ENCODE measurements around the gene TMEM132C.

Gene TMEM132C

GRCh38 chr12:128649902-128650301, 382.9 kb downstream of the TMEM132C start:
- TF ChIP-seq POLR2AphosphoS5 (IDR thresholded peaks at IDR 0.05; ENCODE audit: low read depth) (no peak), SPI1 (IDR thresholded peaks at IDR 0.05; ENCODE audit: borderline replicate concordance, low read depth) (no peak), CTCF (IDR thresholded peaks at IDR 0.05; ENCODE audit: insufficient read depth, low read length) (no peak), REST (IDR thresholded peaks at IDR 0.05; ENCODE audit: insufficient replicate concordance, low read depth) (no peak), GABPA (IDR thresholded peaks at IDR 0.05; ENCODE audit: low read depth) (no peak)
- DNase-seq (ENCODE audit: low read depth in 1 of 2, low spot score in 1 of 2) = no peak

GRCh38 chr12:128652136-128652751, 385.3 kb downstream of the TMEM132C start:
- DNase-seq (ENCODE audit: low read depth in 1 of 2, low spot score in 1 of 2) = no peak
- H3K27me3 ChIP-seq (ENCODE audit: insufficient read depth, poor library complexity, severe bottlenecking) = no peaks in the 10 kb centered on the region
- no peak for TF ChIP-seq GABPA (IDR thresholded peaks at IDR 0.05; ENCODE audit: low read depth)
- no peak for TF ChIP-seq SPI1 (IDR thresholded peaks at IDR 0.05; ENCODE audit: borderline replicate concordance, low read depth)
- TF ChIP-seq REST (IDR thresholded peaks at IDR 0.05; ENCODE audit: insufficient replicate concordance, low read depth) = no peak
- no peak for TF ChIP-seq CTCF (IDR thresholded peaks at IDR 0.05; ENCODE audit: insufficient read depth, low read length)
- TF ChIP-seq POLR2AphosphoS5 (IDR thresholded peaks at IDR 0.05; ENCODE audit: low read depth) = no peak
- no peak overlapping the region for H3K27ac ChIP-seq (replicated peaks)
- H3K4me3 ChIP-seq (replicated peaks; ENCODE audit: insufficient read depth, low read length) = no peak overlapping the region

More at GRCh38 chr12:128649902-128650301, 382.9 kb downstream of the TMEM132C start:
- Histone ChIP-seq H3K4me3 (replicated peaks; ENCODE audit: insufficient read depth, low read length) (no peak overlapping the region), H3K27ac (replicated peaks) (no peak overlapping the region), H3K27me3 (ENCODE audit: insufficient read depth, poor library complexity, severe bottlenecking) (no peaks in the 10 kb centered on the region)

- no peak for DNase-seq (ENCODE audit: low read depth in 1 of 2, low spot score in 1 of 2)
- TF ChIP-seq SPI1 (IDR thresholded peaks at IDR 0.05; ENCODE audit: borderline replicate concordance, low read depth) (no peak), GABPA (IDR thresholded peaks at IDR 0.05; ENCODE audit: low read depth) (no peak), REST (IDR thresholded peaks at IDR 0.05; ENCODE audit: insufficient replicate concordance, low read depth) (no peak), POLR2AphosphoS5 (IDR thresholded peaks at IDR 0.05; ENCODE audit: low read depth) (no peak), CTCF (IDR thresholded peaks at IDR 0.05; ENCODE audit: insufficient read depth, low read length) (no peak)
- H3K27ac ChIP-seq (replicated peaks) = no peak overlapping the region
- no peaks in the 10 kb centered on the region for H3K27me3 ChIP-seq (ENCODE audit: insufficient read depth, poor library complexity, severe bottlenecking)
- no peak overlapping the region for H3K4me3 ChIP-seq (replicated peaks; ENCODE audit: insufficient read depth, low read length)
Observed at GRCh38 chr12:128654468-128654867, 387.5 kb downstream of the TMEM132C start.

Data from HL-60 (cell line).